ENCODE data around the gene RPS6KA5.

DNA sequence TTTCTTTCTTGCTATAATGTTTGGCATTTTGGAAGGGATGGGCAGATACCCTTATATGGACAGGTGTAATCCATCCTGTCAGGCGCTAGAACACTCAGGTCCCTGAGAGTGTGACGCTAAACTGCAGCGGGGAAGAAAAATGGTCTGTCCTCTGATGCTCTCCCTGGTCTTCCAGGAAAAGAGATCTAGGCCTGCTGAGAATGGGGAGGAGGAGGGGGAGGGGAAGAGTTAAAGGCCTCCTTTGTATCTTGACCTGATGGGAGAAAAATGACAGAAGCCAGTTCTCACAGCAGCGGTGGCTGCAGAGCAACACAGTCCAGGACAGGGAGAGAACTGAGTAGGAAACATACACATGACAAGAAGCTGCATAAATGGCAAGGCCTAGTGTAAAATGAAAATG, 61.1 kb downstream of the RPS6KA5 start:
- TF ChIP-seq SPI1 (IDR thresholded peaks at IDR 0.05; ENCODE audit: low read depth, low read length) (no peak), POLR2A (IDR thresholded peaks at IDR 0.05; ENCODE audit: low read depth, low read length) (no peak), POU2F2 (IDR thresholded peaks at IDR 0.05; ENCODE audit: low read depth, low read length) (no peak)
